ENCODE measurements around the gene QSOX2. TPM values are rescaled to one million over a fixed set of nuclear protein-coding genes. Genes with fewer than 3 reads are reported as not detected.

QSOX2 gene
- polyA plus RNA-seq, 5 donors: 9.1 to 12.5 (median 11.9) TPM

- peak; percentile 8 to 32 for DNase-seq
Observed at GRCh38 chr9:136204838-136205706, 40.5 kb downstream of the QSOX2 start, which contains the start of gene LHX3. LHX3 (minus strand) TSS chr9:136205128; CDS start chr9:136205012, 116 bp downstream.

- DNase-seq: no peak
Observed at GRCh38 chr9:136204145-136204805, 41.3 kb downstream of the QSOX2 start.

- DNase-seq: no peak
Observed at GRCh38 chr9:136203408-136204144, 42.0 kb downstream of the QSOX2 start.

- DNase-seq: no peak
Observed at GRCh38 chr9:136202454-136203407, 42.9 kb downstream of the QSOX2 start.

- peak; percentile 23 to 26 for DNase-seq
Observed at GRCh38 chr9:136201609-136202453, 43.8 kb downstream of the QSOX2 start.

GRCh38 chr9:136201174-136201573 lies 44.4 kb downstream of the QSOX2 start:
- DNase-seq: no peak

- no peak for DNase-seq
Observed at GRCh38 chr9:136200424-136200823, 45.2 kb downstream of the QSOX2 start.

GRCh38 chr9:136199391-136200288 lies 46.0 kb downstream of the QSOX2 start:
- DNase-seq: no peak

GRCh38 chr9:136198605-136199083 lies 47.0 kb downstream of the QSOX2 start:
- DNase-seq: no peak

GRCh38 chr9:136197930-136198604 lies 47.5 kb downstream of the QSOX2 start:
- no peak for DNase-seq

GRCh38 chr9:136197084-136197875 lies 48.3 kb downstream of the QSOX2 start:
- DNase-seq: no peak

GRCh38 chr9:136196404-136197083 lies 49.1 kb downstream of the QSOX2 start:
- DNase-seq: no peak

- DNase-seq: no peak
Observed at GRCh38 chr9:136194540-136194939, 51.1 kb downstream of the QSOX2 start.

GRCh38 chr9:136193891-136194279 lies 51.7 kb downstream of the QSOX2 start:
- DNase-seq: no peak

GRCh38 chr9:136193127-136193890 lies 52.3 kb downstream of the QSOX2 start:
- DNase-seq: no peak

All from right lung (tissue), 5 donors.